Endometrial microvascular endothelial cells (primary cell): ENCODE results near the gene CPLX3. TPM values are rescaled to one million over a fixed set of nuclear protein-coding genes. Genes with fewer than 3 reads are reported as not detected.

ENCODE experiments used
- in situ Hi-C: cut with HindIII; loops from 2 replicates; pipeline ENCODE4 v1.10.0; 2017; ENCODE audit warnings: low sequenced_read_pairs, low pct_unique_long_range_greater_than_20kb; ENCODE audit errors: inconsistent ontology term
- total RNA-seq: library from RNA; depleted of rRNA; stranded (reverse); fragments of >200 nt; gene quantifications from one replicate; pipeline ENCODE4 v1.2.3, GENCODE V29; 2015; ENCODE audit errors: inconsistent ontology term

CPLX3 gene
- total RNA-seq, 1 donor from 2014 or later = not detected

- in situ Hi-C loops = no loop called here
Observed at GRCh38 chr15:74799856-74800558, 26.4 kb upstream of the CPLX3 start.

DNA sequence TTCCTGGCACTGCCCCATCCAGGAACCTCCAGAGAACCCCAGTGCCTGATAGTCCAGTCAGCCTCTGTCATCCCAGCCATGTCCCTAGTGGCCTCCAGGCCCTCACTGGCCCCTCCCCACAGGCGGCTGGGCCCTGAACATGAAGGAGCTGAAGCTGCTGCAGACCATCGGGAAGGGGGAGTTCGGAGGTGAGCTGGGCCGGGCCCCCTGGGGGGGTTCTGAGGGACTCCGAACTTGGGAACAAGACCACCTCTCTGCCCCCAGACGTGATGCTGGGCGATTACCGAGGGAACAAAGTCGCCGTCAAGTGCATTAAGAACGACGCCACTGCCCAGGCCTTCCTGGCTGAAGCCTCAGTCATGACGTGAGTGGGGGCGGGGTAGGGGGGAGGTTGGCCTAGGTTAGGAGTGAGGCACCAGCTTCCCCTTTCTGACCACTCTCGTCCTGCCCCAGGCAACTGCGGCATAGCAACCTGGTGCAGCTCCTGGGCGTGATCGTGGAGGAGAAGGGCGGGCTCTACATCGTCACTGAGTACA is 25.8 kb upstream of the CPLX3 start:
- in situ Hi-C loops = no loop called here

- in situ Hi-C loops = no loop called here
Observed at GRCh38 chr15:74801311-74801997, 25.0 kb upstream of the CPLX3 start.

DNA sequence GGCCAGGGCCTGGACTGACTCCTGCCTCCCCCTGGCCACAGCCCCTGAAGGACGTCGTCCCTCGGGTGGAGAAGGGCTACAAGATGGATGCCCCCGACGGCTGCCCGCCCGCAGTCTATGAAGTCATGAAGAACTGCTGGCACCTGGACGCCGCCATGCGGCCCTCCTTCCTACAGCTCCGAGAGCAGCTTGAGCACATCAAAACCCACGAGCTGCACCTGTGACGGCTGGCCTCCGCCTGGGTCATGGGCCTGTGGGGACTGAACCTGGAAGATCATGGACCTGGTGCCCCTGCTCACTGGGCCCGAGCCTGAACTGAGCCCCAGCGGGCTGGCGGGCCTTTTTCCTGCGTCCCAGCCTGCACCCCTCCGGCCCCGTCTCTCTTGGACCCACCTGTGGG is 24.1 kb upstream of the CPLX3 start:
- in situ Hi-C loops = no loop called here

GRCh38 chr15:74802862-74803447 is 23.5 kb upstream of the CPLX3 start:
- in situ Hi-C loops = no loop called here

- in situ Hi-C loops = no loop called here
Observed at GRCh38 chr15:74804935-74805334, 21.5 kb upstream of the CPLX3 start.

- in situ Hi-C loops = no loop called here
Observed at GRCh38 chr15:74807282-74807681, 19.1 kb upstream of the CPLX3 start.

DNA sequence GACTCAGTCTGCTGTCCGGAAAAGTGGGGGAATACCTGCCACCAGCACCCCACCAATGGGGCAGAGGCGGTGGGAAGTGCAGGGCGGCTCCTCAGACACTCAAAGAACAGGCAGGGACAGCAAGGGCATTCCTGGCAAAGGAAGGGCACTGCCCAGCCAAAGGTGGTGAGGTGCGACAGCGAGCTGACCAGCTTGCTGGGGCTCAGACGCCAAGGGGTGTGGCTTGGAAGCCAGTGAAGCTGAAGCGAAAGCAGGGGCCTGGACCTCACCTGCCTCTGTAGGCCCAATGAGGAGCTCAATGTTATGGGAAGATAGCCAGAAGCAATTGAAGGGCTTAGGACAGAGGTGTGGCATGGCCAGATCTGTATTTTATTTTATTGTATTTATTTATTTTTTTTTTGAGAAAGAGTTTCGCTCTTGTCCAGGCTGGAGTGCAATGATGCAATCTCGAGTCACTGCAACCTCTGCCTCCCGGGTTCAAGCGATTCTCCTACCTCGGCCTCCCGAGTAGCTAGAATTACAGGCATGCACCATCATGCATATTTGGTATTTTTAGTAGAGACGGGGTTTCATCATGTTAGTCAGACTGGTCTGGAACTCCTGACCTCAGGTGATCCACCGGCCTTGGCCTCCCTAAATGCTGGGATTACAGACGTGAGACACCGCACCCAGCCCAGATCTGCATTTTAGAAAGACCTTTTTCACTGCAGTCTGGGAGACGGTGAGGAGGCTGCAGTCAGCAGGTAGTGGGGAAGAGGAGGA is 18.2 kb upstream of the CPLX3 start:
- in situ Hi-C loops = no loop called here

GRCh38 chr15:74808840-74809229 is 17.6 kb upstream of the CPLX3 start:
- in situ Hi-C loops = no loop called here

DNA sequence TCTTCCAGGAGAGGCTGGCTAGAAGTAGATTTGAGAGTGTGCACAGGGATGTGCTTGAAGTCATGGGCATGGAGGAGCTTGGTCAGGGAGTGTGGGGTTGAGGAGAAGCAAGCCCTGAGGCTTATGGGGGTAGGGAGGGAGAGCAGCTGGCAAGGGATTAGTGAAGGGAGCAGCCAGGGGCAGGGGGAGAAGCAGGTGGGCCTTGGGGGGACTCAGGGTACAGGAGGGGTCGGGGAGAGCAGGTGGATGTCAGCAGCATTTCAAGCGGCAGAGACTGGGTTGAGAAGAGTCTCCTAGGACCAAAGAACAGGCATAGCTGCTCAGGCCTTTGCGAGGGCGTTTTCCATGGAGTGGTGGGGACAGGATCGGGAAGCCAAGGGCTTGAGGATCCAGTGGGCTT is 17.2 kb upstream of the CPLX3 start:
- in situ Hi-C loops = no loop called here

GRCh38 chr15:74809956-74810355 is 16.5 kb upstream of the CPLX3 start:
- in situ Hi-C loops = no loop called here

DNA sequence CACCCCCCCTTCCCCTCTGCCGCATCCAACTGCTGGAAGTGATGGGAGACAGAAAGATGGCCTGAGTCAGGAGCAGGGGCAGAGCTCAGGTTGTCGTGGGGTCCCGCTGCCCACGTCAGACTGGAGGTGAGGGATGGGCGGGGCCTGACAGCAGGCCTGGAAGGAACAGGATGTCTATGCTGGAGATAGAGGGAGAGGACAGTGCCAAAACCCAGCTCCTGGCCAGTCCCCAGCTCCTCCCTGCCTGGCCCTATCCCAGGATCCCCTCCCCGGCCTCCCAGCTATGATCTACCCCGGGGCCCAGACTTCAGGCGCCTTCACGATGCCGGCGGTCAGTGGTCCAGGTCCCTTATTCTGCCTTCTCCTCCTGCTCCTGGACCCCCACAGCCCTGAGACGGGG is 13.9 kb upstream of the CPLX3 start, which contains the start of gene LMAN1L:
LMAN1L (plus strand) TSS at position 303 of the 400 bp plus-strand sequence; CDS start at position 323, 20 bp downstream.
- in situ Hi-C loops = no loop called here

DNA sequence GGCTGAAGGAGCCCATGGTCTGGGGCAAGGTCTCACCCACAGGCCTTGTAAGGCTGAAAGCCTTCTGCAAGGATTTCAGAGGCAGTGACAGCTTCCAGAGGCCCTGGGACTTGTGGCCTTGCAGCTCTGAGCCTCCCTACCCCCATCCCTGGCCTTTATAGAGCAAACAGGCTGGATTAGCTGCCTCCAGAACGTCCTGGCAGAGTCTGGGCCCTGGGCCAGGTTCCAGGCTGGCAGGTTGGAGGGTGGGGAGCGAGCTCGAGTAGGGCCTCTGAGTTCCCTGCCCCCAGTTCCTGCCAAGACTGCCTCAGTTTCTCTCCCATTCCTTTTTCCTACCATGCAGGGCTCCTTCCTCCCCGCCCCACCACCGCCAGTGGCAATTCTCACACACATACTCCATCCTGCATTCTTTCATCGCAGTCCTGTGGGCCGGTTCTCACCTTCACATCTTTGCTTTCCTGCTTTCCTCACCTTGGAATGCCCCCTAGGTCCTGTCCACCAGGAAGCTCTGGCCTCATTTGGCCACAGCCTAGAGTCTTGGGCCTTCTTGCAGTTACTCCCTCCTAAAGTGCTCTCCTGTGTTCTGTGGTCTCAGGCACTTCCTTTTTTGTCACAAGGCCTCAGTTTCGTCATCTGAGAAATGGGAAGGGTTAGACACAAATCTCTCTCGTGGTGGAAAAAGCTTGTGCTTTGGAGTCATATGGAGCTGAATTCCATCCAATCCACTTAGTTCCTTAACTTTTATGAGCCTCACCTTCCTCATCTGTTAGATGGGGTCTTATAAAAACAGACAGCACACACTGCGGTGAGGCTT is 11.1 kb upstream of the CPLX3 start:
- in situ Hi-C loops = no loop called here

- in situ Hi-C loops = no loop called here
Observed at GRCh38 chr15:74815961-74816360, 10.5 kb upstream of the CPLX3 start.

DNA sequence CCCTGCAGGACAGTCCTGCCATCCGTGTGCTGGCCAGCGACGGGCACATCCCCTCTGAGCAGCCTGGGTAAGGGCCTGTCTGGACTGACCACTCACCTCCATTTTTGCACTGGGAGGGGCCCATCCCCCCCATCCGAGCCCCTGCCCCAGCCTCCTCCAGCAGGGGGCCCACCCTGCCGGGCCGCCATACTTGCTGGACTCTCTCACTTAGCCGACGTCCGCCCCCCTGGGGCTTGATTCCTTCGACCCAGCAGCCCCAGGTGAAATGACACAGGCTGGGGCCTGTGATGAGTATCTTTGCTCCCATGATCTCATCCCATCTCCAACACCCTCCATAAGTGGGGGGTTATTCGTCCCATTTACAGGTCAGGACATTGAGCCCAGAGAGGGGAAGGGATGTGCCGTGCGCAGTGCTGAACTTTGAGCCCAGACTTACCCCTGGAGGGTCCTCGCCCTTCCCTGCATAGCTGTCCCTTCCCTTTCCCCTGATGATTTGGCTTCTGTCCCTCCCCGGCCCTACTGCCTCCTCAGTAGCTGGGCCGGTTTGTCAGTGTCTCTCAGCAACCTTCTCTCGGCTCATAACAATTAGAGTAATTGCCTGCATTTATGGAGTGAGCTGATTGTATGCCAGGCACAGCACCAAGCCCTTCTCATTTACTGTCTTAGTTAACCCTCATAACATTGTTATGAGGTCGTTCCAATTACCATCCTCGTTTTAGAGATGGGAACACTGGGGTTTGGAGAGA is 9.6 kb upstream of the CPLX3 start:
- in situ Hi-C loops = no loop called here

GRCh38 chr15:74817370-74817737 is 9.1 kb upstream of the CPLX3 start:
- in situ Hi-C loops = no loop called here

DNA sequence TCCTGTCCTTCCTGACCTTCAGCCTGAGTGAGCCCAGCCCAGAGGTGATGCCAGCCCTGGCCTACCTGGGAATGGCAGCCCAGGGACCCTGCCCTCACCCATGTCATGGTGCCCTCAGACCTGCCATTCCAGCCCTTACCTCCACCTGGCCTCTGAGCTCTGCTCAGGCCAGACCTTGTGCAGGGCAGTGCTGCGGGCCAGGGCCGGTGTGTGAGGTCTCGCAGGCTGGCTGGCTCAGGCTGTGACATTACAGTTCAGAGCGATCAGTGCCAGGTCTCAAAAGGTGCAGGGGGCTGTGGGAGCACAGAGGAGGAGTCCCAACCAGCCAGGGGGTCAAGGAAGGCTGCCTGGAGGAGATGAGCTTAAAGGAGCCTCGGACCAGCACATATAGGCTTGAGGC is 6.4 kb upstream of the CPLX3 start:
- in situ Hi-C loops = no loop called here
